HEK293 (cell line): ENCODE results near the gene ANAPC10.

Source experiments
- CTCF ChIA-PET: fragments of 350-600 bp; formaldehyde crosslinking; extraction: SDS; loops from one replicate; lab custom pipeline; 2021; ENCODE audit warnings: antibody characterized with exemption; lab: Yijun Ruan, JAX
- POLR2A ChIA-PET: fragments of 300-600 bp; formaldehyde crosslinking; extraction: SDS; loops from one replicate; lab custom pipeline; 2020; ENCODE audit warnings: antibody characterized with exemption, inconsistent platforms; lab: Yijun Ruan, JAX
- H3K27ac ChIP-seq: fragments of 200-500 bp; sonication (Bioruptor generic); 2 replicates; pipeline ENCODE4 v1.5.1; 2014; ENCODE audit warnings: low read depth, low read length, control low read depth, inconsistent platforms; ENCODE audit errors: extremely low read depth
- H3K36me3 ChIP-seq, 2 experiments: fragments of 200-500 bp in 1 of 2; sonication (Bioruptor generic) in 1 of 2; 1 replicate in 1 of 2; 2 replicates in 1 of 2; pipeline ENCODE4 v1.5.1; 2014 to 2017; ENCODE audit warnings: inconsistent platforms in 2 of 2, low read length in 2 of 2; ENCODE audit not compliant: control insufficient read depth in 2 of 2, insufficient read depth in 1 of 2
- H3K4me1 ChIP-seq: fragments of 200-500 bp; sonication (Bioruptor generic); 2 replicates; pipeline ENCODE4 v1.5.1; 2014; ENCODE audit warnings: mild to moderate bottlenecking, low read length, inconsistent platforms; ENCODE audit not compliant: control insufficient read depth, insufficient read depth
- H3K4me3 ChIP-seq: 2 replicates; pipeline ENCODE4 v1.5.1; 2011; ENCODE audit warnings: low read depth, mild to moderate bottlenecking, control low read depth, low read length, moderate library complexity
- H3K9me3 ChIP-seq: fragments of 200-500 bp; sonication (Bioruptor generic); 2 replicates; pipeline ENCODE4 v1.5.1; 2014; ENCODE audit warnings: low read depth, low read length, inconsistent platforms; ENCODE audit not compliant: control insufficient read depth, insufficient read depth
- ELK4 ChIP-seq: IDR thresholded peaks from 2 replicates; pipeline ENCODE4 v1.6.1; 2011; ENCODE audit warnings: mild to moderate bottlenecking, low read depth, low read length, borderline replicate concordance
- GLI2 ChIP-seq: fragments of 450-650 bp; formaldehyde crosslinking; IDR thresholded peaks from 2 replicates; pipeline ENCODE4; 2017; ENCODE audit warnings: missing biosample characterization, missing genetic modification characterization, low read depth, borderline replicate concordance
- IKZF3 ChIP-seq: fragments of 450-650 bp; IDR thresholded peaks from 2 replicates; pipeline ENCODE4 v1.5.0; 2018; ENCODE audit warnings: missing biosample characterization, mild to moderate bottlenecking, missing genetic modification characterization, moderate library complexity
- ZFP3 ChIP-seq: fragments of 450-650 bp; formaldehyde crosslinking; IDR thresholded peaks from 2 replicates; pipeline ENCODE4 v1.5.1; 2016; ENCODE audit warnings: low read depth, missing biosample characterization, missing genetic modification characterization
- ZNF10 ChIP-seq: fragments of 450-650 bp; formaldehyde crosslinking; IDR thresholded peaks from 2 replicates; pipeline ENCODE4 v1.5.1; 2017; ENCODE audit warnings: missing biosample characterization, missing genetic modification characterization
- ZNF121 ChIP-seq: fragments of 450-650 bp; formaldehyde crosslinking; IDR thresholded peaks from 2 replicates; pipeline ENCODE4 v1.5.1; 2016; ENCODE audit warnings: missing biosample characterization, missing genetic modification characterization
- ZNF169 ChIP-seq: fragments of 450-650 bp; formaldehyde crosslinking; IDR thresholded peaks from 2 replicates; pipeline ENCODE4 v1.5.1; 2016; ENCODE audit warnings: missing biosample characterization, missing genetic modification characterization
- ZNF175 ChIP-seq: fragments of 450-650 bp; formaldehyde crosslinking; IDR thresholded peaks from 2 replicates; pipeline ENCODE4 v1.5.1; 2016; ENCODE audit warnings: missing biosample characterization, missing genetic modification characterization
- ZNF19 ChIP-seq: fragments of 450-650 bp; formaldehyde crosslinking; IDR thresholded peaks from 2 replicates; pipeline ENCODE4; 2016; ENCODE audit warnings: missing biosample characterization, missing genetic modification characterization, low read depth
- ZNF2 ChIP-seq: fragments of 450-650 bp; formaldehyde crosslinking; IDR thresholded peaks from 2 replicates; pipeline ENCODE4 v1.5.1; 2016; ENCODE audit warnings: missing biosample characterization, missing genetic modification characterization
- ZNF274 ChIP-seq, 2 experiments: fragments of 200-500 bp in 1 of 2; fragments of 450-650 bp in 1 of 2; sonication (Bioruptor generic) in 1 of 2; formaldehyde crosslinking in 1 of 2; IDR thresholded peaks; 2 replicates each; pipeline versions ENCODE4 v1.5.1 to v1.6.1; 2014 to 2016; ENCODE audit warnings: borderline replicate concordance in 1 of 2, inconsistent platforms in 1 of 2, low read length in 1 of 2, missing biosample characterization in 1 of 2, missing genetic modification characterization in 1 of 2
- ZNF280D ChIP-seq: fragments of 450-650 bp; formaldehyde crosslinking; IDR thresholded peaks from 2 replicates; pipeline ENCODE4 v1.5.1; 2016; ENCODE audit warnings: missing biosample characterization, missing genetic modification characterization
- ZNF37A ChIP-seq: fragments of 450-650 bp; IDR thresholded peaks from 2 replicates; pipeline ENCODE4 v1.5.1; 2018; ENCODE audit warnings: missing biosample characterization, missing genetic modification characterization
- ZNF433 ChIP-seq: fragments of 450-650 bp; formaldehyde crosslinking; IDR thresholded peaks from 2 replicates; pipeline ENCODE4 v1.5.1; 2016; ENCODE audit warnings: missing biosample characterization, missing genetic modification characterization, low read depth
- ZNF510 ChIP-seq: fragments of 450-650 bp; formaldehyde crosslinking; IDR thresholded peaks from 2 replicates; pipeline ENCODE4 v1.5.1; 2018; ENCODE audit warnings: mild to moderate bottlenecking, missing genetic modification characterization, missing biosample characterization; ENCODE audit not compliant: insufficient replicate concordance
- ZNF560 ChIP-seq: fragments of 450-650 bp; formaldehyde crosslinking; IDR thresholded peaks from 2 replicates; pipeline ENCODE4 v1.5.1; 2017; ENCODE audit warnings: missing biosample characterization, missing genetic modification characterization, borderline replicate concordance
- ZNF639 ChIP-seq: fragments of 450-650 bp; formaldehyde crosslinking; IDR thresholded peaks from 2 replicates; pipeline ENCODE4 v1.5.1; 2016; ENCODE audit warnings: missing biosample characterization, missing genetic modification characterization
- ZNF664 ChIP-seq: fragments of 450-650 bp; formaldehyde crosslinking; IDR thresholded peaks from 2 replicates; pipeline ENCODE4 v1.5.1; 2016; ENCODE audit warnings: missing biosample characterization, missing genetic modification characterization
- ZNF830 ChIP-seq: fragments of 450-650 bp; IDR thresholded peaks from 2 replicates; pipeline ENCODE4 v1.5.0; 2018; ENCODE audit warnings: missing biosample characterization, missing genetic modification characterization, low read depth, mild to moderate bottlenecking, moderate library complexity
- ZNF837 ChIP-seq: fragments of 450-650 bp; formaldehyde crosslinking; IDR thresholded peaks from 2 replicates; pipeline ENCODE4 v1.5.1; 2016; ENCODE audit warnings: missing biosample characterization, missing genetic modification characterization
- ZSCAN4 ChIP-seq: fragments of 450-650 bp; formaldehyde crosslinking; IDR thresholded peaks from 2 replicates; pipeline ENCODE4 v1.5.1; 2017; ENCODE audit warnings: missing biosample characterization, missing genetic modification characterization
- TF ChIP-seq, protein P1 (sequence below): fragments of 450-650 bp; formaldehyde crosslinking; optimal IDR thresholded peaks from 2 replicates; pipeline ENCODE3; 2016; ENCODE audit warnings: missing biosample characterization, mild to moderate bottlenecking, missing genetic modification characterization
- TF ChIP-seq, protein P2 (sequence below): fragments of 450-650 bp; IDR thresholded peaks from 2 replicates; pipeline ENCODE4 v1.5.1; 2018; ENCODE audit warnings: missing biosample characterization, missing genetic modification characterization
- TF ChIP-seq, protein P3 (sequence below): fragments of 450-650 bp; formaldehyde crosslinking; IDR thresholded peaks from 2 replicates; pipeline ENCODE4 v1.5.1; 2016; ENCODE audit warnings: missing biosample characterization, missing genetic modification characterization, borderline replicate concordance

ANAPC10 gene

DNA sequence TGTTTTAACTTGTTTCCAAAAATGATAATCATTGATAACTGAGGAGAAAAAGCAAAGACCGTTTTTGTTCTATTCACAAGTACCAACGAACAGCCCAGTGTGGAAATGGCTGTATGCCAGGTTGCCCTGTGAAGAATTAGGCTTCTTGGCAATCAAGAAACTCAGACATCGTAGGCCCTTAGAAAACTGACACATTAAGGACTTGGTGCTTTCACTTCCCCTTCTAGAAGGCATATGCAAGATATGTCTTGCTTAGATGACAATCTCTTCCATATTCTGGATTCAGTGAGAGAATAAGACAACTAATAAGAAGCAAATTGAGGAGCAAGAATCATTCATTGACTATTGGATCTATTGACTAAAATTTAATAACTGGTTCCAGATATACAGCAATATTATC is 56.6 kb downstream of the ANAPC10 start (continued):
- TF ChIP-seq ZNF639 (no peak), ZNF830 (tag by site-specific recombination) (no peak), ZNF19 (tag by site-specific recombination) (no peak), ZNF664 (tag by site-specific recombination) (no peak), ZNF169 (no peak), ZNF2 (no peak), ZNF175 (tag by site-specific recombination) (no peak), IKZF3 (no peak), ZNF433 (tag by site-specific recombination) (no peak), ZNF274 (IDR thresholded peaks at IDR 0.05; ENCODE audit: low read length) (no peak), ZNF274 (tag by site-specific recombination; IDR thresholded peaks at IDR 0.05; ENCODE audit: borderline replicate concordance) (no peak)
- TF ChIP-seq, protein P1, sequence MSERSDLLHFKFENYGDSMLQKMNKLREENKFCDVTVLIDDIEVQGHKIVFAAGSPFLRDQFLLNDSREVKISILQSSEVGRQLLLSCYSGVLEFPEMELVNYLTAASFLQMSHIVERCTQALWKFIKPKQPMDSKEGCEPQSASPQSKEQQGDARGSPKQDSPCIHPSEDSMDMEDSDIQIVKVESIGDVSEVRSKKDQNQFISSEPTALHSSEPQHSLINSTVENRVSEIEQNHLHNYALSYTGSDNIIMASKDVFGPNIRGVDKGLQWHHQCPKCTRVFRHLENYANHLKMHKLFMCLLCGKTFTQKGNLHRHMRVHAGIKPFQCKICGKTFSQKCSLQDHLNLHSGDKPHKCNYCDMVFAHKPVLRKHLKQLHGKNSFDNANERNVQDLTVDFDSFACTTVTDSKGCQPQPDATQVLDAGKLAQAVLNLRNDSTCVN (tag by site-specific recombination) = no peak

GRCh38 chr4:145035494-145036136 is 62.4 kb downstream of the ANAPC10 start:
- TF ChIP-seq ZNF560 (no peak), ZSCAN4 (tag by site-specific recombination) (no peak), ZNF37A (tag by site-specific recombination) (no peak), ZNF10 (tag by site-specific recombination) (no peak), ZFP3 (tag by site-specific recombination) (no peak), GLI2 (tag by site-specific recombination) (no peak), ZNF280D (tag by site-specific recombination) (no peak), ZNF510 (no peak), ELK4 (no peak), ZNF837 (tag by site-specific recombination) (no peak), ZNF121 (no peak)
- TF ChIP-seq, protein P2, sequence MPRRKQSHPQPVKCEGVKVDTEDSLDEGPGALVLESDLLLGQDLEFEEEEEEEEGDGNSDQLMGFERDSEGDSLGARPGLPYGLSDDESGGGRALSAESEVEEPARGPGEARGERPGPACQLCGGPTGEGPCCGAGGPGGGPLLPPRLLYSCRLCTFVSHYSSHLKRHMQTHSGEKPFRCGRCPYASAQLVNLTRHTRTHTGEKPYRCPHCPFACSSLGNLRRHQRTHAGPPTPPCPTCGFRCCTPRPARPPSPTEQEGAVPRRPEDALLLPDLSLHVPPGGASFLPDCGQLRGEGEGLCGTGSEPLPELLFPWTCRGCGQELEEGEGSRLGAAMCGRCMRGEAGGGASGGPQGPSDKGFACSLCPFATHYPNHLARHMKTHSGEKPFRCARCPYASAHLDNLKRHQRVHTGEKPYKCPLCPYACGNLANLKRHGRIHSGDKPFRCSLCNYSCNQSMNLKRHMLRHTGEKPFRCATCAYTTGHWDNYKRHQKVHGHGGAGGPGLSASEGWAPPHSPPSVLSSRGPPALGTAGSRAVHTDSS (tag by site-specific recombination) = no peak
- TF ChIP-seq, protein P3, sequence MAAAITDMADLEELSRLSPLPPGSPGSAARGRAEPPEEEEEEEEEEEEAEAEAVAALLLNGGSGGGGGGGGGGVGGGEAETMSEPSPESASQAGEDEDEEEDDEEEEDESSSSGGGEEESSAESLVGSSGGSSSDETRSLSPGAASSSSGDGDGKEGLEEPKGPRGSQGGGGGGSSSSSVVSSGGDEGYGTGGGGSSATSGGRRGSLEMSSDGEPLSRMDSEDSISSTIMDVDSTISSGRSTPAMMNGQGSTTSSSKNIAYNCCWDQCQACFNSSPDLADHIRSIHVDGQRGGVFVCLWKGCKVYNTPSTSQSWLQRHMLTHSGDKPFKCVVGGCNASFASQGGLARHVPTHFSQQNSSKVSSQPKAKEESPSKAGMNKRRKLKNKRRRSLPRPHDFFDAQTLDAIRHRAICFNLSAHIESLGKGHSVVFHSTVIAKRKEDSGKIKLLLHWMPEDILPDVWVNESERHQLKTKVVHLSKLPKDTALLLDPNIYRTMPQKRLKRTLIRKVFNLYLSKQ = no peak
- ChIA-PET POLR2A (no interaction called here), CTCF (interaction anchor here (0.6 kb wide), 1 partner anchor 60 kb away, joined by 3 read pairs; no protein-coding TSS in a partner anchor)
- Histone ChIP-seq H3K9me3 (no peaks in the 10 kb centered on the region), H3K27ac (no peak overlapping the region), H3K4me3 (no peak overlapping the region), H3K36me3 (peaks cover 0 to 26% of the 10 kb centered on the region in 2 experiments; a peak in 1 of 3 replicates), H3K4me1 (no peaks in the 10 kb centered on the region)
